Measurements from ENCODE around the gene DYRK1A. TPM values are rescaled to one million over a fixed set of nuclear protein-coding genes. Genes with fewer than 3 reads are reported as not detected.

DYRK1A gene
- total RNA-seq, 2 experiments from 2014 or later, result 47.6 to 51.1 TPM

DNA sequence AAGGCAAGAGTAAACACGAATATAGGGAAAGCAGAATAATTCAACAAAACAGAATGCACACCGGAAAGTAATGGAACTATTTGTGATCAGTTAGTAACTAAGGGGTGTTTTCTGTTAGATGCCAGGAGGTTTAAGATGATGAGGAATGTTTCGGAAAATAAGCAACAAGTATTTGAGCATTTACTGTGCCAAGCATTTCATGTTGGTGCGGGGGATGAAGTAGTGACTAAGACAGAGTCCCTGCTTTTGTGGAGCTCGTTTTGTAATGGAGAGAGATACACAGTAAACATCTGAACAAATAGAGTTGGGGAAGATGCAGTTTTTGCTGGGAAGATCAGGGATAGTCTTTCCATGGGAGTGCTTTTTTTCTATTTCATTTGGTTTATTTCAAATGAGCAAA, 78.7 kb downstream of the DYRK1A start:
- Mint-ChIP-seq H3K9me3 (no peaks in the 10 kb centered on the region), H3K36me3 (peaks cover 6% of the 10 kb centered on the region), H3K4me1 (ENCODE audit: low read depth) (peaks cover 74% of the 10 kb centered on the region), H3K4me3 (no peak overlapping the region), H3K27ac (no peak overlapping the region), H3K27me3 (no peaks in the 10 kb centered on the region)
- CTCF ChIA-PET, result no interaction called here
- POLR2A ChIA-PET, result no interaction called here
- no peak for DNase-seq
- intact Hi-C loops (cut with micrococcal nuclease), result no loop called here

DNA sequence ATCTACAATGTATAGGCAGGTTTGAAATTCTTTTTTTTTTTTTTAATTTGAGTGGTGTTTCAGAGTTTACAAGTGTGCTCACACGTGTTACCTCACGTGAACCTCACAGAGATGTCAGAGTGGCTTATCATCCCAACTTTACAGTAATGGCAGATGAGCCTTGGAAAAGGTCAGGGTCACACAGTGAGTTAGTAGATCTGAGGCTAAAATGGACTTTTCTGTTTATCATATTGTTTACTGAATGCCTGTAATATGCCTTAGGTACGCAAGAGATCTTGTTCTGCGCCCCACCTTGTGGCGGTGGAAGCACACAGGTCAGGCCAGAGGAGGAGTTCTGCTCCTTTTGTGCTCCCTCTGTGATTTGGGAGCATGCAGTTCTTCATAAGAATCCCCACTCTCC, 80.0 kb downstream of the DYRK1A start:
- intact Hi-C loops (cut with micrococcal nuclease), result no loop called here
- CTCF ChIA-PET, result no interaction called here

DNA sequence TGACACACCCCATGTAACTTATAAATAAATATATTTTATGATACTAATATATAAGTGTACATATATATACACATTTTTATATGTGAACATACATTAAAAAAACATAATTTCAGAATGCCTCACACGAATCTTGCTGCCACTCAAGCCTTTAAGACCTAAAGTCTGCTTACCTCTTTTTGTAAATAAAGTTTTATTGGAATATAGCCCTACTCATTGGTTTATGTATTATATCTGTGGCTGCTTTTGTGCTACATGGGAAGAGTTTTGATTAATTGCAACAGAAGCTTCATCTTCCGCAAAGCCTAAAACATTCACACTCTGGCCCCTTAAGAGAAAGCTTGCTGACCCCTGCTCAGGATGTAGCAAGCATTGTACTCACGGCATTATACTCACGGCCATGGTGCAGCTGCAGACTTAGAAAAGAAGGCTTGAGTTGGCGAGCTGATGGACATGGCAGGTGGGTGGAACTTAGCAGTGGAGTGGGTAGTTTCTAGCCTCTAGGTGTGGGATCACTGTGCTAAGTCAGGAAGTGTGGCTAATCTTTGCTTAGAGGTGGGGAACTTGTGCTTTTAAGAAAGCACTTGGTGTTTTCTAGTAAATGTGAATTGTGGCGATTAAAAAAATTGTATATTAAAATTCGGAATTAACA, 80.8 kb downstream of the DYRK1A start:
- intact Hi-C loops (cut with micrococcal nuclease), result no loop called here
- Mint-ChIP-seq H3K4me3 (no peak overlapping the region), H3K36me3 (peaks cover 7% of the 10 kb centered on the region), H3K9me3 (no peaks in the 10 kb centered on the region), H3K4me1 (ENCODE audit: low read depth) (peaks cover 74% of the 10 kb centered on the region), H3K27me3 (no peaks in the 10 kb centered on the region), H3K27ac (no peak overlapping the region)
- ChIA-PET POLR2A (no interaction called here), CTCF (no interaction called here)
- DNase-seq, result no peak

More for the DNA sequence above, 80.0 kb downstream of the DYRK1A start:
- Mint-ChIP-seq H3K4me1 (ENCODE audit: low read depth) (peaks cover 74% of the 10 kb centered on the region), H3K36me3 (peaks cover 6% of the 10 kb centered on the region), H3K4me3 (no peak overlapping the region), H3K27ac (no peak overlapping the region), H3K27me3 (no peaks in the 10 kb centered on the region), H3K9me3 (no peaks in the 10 kb centered on the region)
- DNase-seq, result no peak
- POLR2A ChIA-PET, result no interaction called here

DNA sequence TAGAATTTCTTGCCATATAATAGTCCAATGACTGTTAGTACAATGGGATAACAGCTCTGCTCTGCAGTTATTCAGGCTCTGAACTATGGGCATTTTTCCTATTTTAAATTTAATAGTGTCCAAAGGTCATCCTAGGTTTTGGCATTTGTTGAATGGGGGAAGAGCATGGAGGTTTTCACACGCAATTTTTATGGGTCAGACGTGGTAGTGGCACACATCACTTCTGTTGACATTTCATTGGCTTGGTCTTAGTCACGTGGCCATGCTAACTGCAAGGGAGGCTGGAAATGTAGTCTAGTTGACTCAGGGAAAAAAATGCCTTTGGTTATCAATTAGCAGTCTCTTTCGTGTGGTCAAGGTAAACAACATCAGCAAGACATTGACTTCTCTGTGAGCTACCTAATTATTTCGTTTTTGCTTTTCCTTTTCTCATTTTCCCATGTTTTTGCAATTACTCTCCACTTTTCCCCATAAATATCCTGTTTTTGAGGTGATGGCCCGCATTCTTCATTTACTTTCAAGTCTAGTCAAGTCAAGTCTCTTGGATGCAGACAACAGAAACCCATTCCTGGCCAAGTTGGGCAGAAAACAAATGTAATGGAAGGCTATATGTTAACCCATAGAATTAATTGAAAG, 82.8 kb downstream of the DYRK1A start:
- ChIA-PET CTCF (no interaction called here), POLR2A (no interaction called here)
- Mint-ChIP-seq H3K27ac (peak overlapping the region; percentile 16), H3K36me3 (peaks cover 1% of the 10 kb centered on the region), H3K9me3 (no peaks in the 10 kb centered on the region), H3K4me3 (no peak overlapping the region), H3K4me1 (ENCODE audit: low read depth) (peaks cover 61% of the 10 kb centered on the region), H3K27me3 (no peaks in the 10 kb centered on the region)
- no peak for DNase-seq
- intact Hi-C loops (cut with micrococcal nuclease), result no loop called here

DNA sequence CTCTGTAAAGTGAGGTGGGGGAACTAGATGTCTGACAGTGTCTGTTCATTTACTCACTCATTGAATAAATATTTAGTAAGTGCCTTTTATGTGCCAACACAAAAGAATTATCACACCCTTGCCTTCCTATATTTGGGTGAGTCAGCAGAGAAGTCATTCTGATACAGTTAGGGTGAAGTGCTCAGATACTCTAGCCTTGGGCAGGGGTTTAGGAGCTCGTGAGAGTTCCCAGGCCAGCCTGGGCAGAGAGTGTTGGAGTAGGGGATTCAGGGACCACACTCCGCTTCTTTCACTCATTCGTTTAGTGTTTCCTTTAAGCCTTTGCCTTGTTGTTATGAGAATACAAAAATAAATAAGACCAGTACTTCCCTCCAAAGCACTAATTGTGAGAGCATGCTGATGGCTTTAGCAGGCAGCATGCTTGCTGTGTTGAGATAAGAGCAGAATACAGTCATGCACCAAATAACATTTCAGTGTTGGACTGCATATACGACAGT, 83.9 kb downstream of the DYRK1A start:
- intact Hi-C loops (cut with micrococcal nuclease), result no loop called here
- Mint-ChIP-seq H3K4me1 (ENCODE audit: low read depth) (peaks cover 62% of the 10 kb centered on the region), H3K36me3 (peaks cover 1% of the 10 kb centered on the region), H3K4me3 (no peak overlapping the region), H3K27me3 (no peaks in the 10 kb centered on the region), H3K27ac (peak overlapping the region; percentile 73), H3K9me3 (no peaks in the 10 kb centered on the region)
- POLR2A ChIA-PET, result no interaction called here
- peak; percentile 33 for DNase-seq
- CTCF ChIA-PET, result interaction anchor here (1.1 kb wide), 1 partner anchor 12 kb away, joined by 3 read pairs; no protein-coding TSS in a partner anchor

DNA sequence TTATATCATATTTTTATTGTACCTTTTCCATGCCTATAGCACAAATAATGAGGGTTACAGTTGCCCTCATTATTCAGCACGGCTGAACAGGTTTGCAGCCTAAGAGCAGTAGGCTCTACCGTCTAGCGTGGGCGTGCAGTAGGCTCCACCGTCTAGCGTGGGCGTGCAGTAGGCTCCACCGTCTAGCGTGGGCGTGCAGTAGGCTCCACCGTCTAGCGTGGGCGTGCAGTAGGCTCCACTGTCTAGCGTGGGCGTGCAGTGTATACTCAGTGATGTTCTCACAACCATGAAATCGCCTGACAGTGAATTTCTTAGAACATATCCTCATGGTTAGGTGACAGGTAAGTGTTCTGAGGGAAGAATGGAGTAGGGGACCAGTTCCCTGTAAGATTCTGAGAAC, 84.9 kb downstream of the DYRK1A start:
- POLR2A ChIA-PET, result no interaction called here
- CTCF ChIA-PET, result interaction anchor here (1.1 to 1.2 kb wide), 2 partner anchors 11 to 12 kb away, joined by 3 to 5 read pairs; no protein-coding TSS in a partner anchor
- H3K4me3 Mint-ChIP-seq, result no peak overlapping the region
- H3K4me1 Mint-ChIP-seq (ENCODE audit: low read depth), result peaks cover 69% of the 10 kb centered on the region
- H3K36me3 Mint-ChIP-seq, result peaks cover 1% of the 10 kb centered on the region
- H3K27me3 Mint-ChIP-seq, result no peaks in the 10 kb centered on the region
- no peaks in the 10 kb centered on the region for H3K9me3 Mint-ChIP-seq
- no peak for DNase-seq
- no peak overlapping the region for H3K27ac Mint-ChIP-seq
- intact Hi-C loops (cut with micrococcal nuclease), result no loop called here

DNA sequence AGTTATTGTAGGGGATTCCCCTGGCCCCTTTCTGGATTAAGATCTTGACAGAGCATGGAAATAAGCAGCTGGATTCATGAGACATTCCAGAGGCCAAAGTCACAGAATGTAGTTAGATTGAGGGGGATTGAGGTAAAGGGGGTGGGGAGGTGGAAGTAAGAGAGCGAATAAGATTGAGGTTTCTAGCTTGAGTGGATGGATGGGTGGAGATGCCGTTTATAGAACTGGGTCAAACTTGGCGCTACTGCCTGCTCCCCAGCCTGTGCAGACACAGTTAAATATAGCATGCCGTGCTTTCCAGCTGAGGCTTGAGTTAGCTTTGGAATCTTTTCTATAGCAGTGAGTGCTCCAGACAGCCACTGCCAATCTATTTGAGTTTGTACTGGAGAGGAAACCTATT, 85.7 kb downstream of the DYRK1A start:
- CTCF ChIA-PET, result interaction anchor here (1.2 kb wide), 1 partner anchor 11 kb away, joined by 5 read pairs; no protein-coding TSS in a partner anchor
- H3K36me3 Mint-ChIP-seq, result peaks cover 1% of the 10 kb centered on the region
- POLR2A ChIA-PET, result no interaction called here
- H3K9me3 Mint-ChIP-seq, result no peaks in the 10 kb centered on the region
- peak overlapping the region; percentile 34 for H3K27ac Mint-ChIP-seq
- intact Hi-C loops (cut with micrococcal nuclease), result no loop called here
- H3K4me3 Mint-ChIP-seq, result no peak overlapping the region
- no peaks in the 10 kb centered on the region for H3K27me3 Mint-ChIP-seq
- peaks cover 67% of the 10 kb centered on the region for H3K4me1 Mint-ChIP-seq (ENCODE audit: low read depth)
- no peak for DNase-seq

DNA sequence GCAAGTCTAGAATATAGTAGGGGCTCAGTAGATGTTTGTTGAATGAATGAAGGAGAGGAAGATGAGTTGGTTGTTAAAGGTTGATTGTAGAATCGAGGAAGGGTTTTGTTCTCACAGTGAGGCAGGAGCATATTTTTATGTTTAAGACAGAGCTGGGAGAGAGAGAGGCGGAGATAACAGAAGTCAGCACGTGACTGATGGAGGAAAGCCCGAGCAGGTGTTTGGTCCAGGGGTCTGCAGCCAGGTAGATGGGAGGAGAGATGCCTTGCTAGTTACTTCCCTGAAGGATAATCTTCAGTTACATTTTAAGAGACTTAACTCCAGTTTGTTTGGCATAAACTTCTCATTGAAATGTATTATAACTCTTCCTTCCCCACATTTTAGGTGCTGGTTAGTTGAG, 86.8 kb downstream of the DYRK1A start:
- H3K36me3 Mint-ChIP-seq, result peaks cover 1% of the 10 kb centered on the region
- ChIA-PET POLR2A (no interaction called here), CTCF (interaction anchor here (0.6 to 0.9 kb wide), 3 partner anchors 10 to 89 kb away, joined by 3 to 4 read pairs (median 3); no protein-coding TSS in a partner anchor)
- no peaks in the 10 kb centered on the region for H3K9me3 Mint-ChIP-seq
- H3K4me3 Mint-ChIP-seq, result no peak overlapping the region
- H3K4me1 Mint-ChIP-seq (ENCODE audit: low read depth), result peaks cover 73% of the 10 kb centered on the region
- intact Hi-C loops (cut with micrococcal nuclease), result no loop called here
- H3K27me3 Mint-ChIP-seq, result no peaks in the 10 kb centered on the region
- H3K27ac Mint-ChIP-seq, result no peak overlapping the region
- DNase-seq, result no peak

DNA sequence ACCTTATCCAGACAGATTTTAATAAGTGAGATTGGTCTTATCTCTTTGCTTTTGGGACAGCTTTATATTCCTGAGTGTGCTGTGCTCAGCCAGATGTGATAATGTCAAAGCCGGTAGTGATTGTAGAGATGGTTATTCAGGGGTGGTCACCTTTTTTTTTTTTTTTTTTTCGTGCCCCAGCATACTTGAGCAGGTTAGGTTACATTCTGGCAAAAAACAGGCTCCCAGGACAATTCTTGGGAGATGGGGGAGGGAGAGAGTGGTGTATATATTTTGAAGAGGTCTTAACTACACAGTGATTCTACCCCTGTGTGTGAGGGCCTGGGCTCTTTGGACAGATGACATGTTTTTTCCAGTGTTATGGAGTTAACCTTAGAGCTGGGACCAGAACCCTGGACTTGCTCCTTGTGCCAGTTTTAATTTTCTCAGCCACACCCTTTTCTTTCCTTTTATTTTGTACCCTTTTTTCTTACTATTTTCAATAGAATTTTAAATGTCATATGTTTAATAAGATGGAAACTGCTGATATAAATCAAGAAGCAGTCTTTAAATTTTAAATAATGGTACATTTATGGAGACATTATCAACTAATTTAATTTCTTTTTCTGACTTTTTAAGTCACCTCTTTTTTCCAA, 88.4 kb downstream of the DYRK1A start:
- POLR2A ChIA-PET, result interaction anchor here (0.9 to 1.2 kb wide), 2 partner anchors 9 to 87 kb away, joined by 3 to 4 read pairs; no protein-coding TSS in a partner anchor
- intact Hi-C loops (cut with micrococcal nuclease), result loop anchor here (5.0 kb wide), 1 partner anchor 43 kb away; no protein-coding TSS in a partner anchor
- peaks cover 80% of the 10 kb centered on the region for H3K4me1 Mint-ChIP-seq (ENCODE audit: low read depth)

DNA sequence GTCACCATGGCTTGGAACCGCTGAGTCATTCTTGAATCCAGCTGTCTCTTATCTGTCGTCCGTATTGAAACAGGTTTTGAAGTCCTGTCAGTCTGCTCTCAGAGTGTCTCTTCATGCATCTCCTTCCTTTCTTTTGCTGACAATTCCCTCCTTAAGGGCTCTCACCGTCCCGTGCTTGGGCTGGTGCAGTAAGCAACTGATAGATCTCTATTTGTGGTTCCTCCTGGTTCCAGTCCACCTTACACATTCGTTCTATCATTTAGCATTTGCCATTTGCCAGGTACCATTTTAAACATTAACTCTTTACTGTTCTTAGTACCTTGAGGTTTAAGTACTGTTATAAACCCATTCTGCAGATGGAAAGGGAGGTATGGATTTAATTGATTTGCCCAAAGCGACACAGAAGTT, 88.9 kb downstream of the DYRK1A start:
- CTCF ChIA-PET, result interaction anchor here (1.4 kb wide), 2 partner anchors 9 to 108 kb away, joined by 3 to 4 read pairs; no protein-coding TSS in a partner anchor
- Mint-ChIP-seq H3K36me3 (peaks cover 1% of the 10 kb centered on the region), H3K27me3 (no peaks in the 10 kb centered on the region), H3K9me3 (no peaks in the 10 kb centered on the region), H3K4me1 (ENCODE audit: low read depth) (peaks cover 79% of the 10 kb centered on the region), H3K27ac (peak overlapping the region; percentile 39), H3K4me3 (no peak overlapping the region)
- POLR2A ChIA-PET, result interaction anchor here (0.5 to 1.2 kb wide), 3 partner anchors 8 to 87 kb away, joined by 3 to 4 read pairs (median 3); no protein-coding TSS in a partner anchor
- intact Hi-C loops (cut with micrococcal nuclease), result loop anchor here (5.0 kb wide), 1 partner anchor 43 kb away; no protein-coding TSS in a partner anchor
- peak; percentile 29 for DNase-seq

More for the DNA sequence above, 88.4 kb downstream of the DYRK1A start:
- Mint-ChIP-seq H3K4me3 (no peak overlapping the region), H3K27ac (peak overlapping the region; percentile 63), H3K9me3 (no peaks in the 10 kb centered on the region), H3K36me3 (peaks cover 1% of the 10 kb centered on the region), H3K27me3 (no peaks in the 10 kb centered on the region)
- no peak for DNase-seq
- CTCF ChIA-PET, result interaction anchor here (1.4 kb wide), 2 partner anchors 9 to 109 kb away, joined by 3 to 4 read pairs; no protein-coding TSS in a partner anchor

DNA sequence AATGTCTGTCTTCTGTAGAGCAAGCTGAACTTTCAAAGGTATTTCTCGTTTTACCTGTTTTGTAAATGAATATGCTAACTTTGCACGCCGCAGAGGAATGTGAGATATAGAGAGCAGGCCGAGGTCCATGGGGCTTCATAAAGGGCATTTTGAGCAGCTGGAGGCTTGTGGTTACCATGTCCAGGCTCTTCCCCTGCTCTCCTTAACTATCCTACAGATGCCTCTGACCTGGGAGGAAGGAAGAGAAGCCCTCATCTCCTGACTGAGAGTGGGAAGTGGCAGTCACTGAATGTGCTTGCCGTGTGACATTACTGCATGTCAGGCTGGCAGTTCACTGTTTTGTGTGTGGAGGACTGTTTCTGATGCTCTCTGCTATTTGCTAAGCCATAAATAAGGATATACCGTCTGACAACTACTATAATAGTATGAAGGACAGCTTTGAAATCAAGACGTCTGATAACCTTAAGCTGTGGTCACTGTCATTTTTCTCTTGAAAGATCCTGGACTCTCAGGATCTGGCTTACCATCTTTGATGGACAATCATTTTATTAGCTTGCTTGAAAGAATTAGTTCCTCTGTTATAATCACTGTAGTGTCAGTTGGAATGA, 92.2 kb downstream of the DYRK1A start:
- no peak for DNase-seq
- Mint-ChIP-seq H3K4me1 (ENCODE audit: low read depth) (peaks cover 85% of the 10 kb centered on the region), H3K27me3 (no peaks in the 10 kb centered on the region), H3K9me3 (no peaks in the 10 kb centered on the region), H3K36me3 (no peaks in the 10 kb centered on the region), H3K27ac (peak overlapping the region; percentile 4), H3K4me3 (no peak overlapping the region)
- CTCF ChIA-PET, result interaction anchor here (1.1 kb wide), 1 partner anchor 21 kb away, joined by 3 read pairs; no protein-coding TSS in a partner anchor
- POLR2A ChIA-PET, result no interaction called here
- intact Hi-C loops (cut with micrococcal nuclease), result loop anchor here (5.0 kb wide), 1 partner anchor 46 kb away; no protein-coding TSS in a partner anchor

DNA sequence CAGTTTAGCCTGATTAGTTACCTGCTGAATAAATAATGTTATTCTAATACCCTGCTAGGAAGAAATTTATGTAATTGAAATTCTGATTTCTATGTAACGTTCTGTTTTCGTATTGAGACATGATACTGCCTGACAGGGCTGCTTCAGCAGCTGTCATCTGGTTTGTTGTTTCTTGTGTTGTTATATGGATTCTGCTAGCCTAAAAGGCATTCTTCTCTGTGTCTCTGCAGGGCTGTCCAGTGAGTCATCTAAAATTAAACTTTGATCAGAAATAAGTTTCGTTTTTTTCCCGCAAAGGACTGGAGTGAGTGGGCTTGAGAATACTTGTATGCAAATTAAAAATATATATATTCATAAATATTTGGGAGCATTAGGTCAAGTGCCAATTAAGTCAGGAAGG, 93.0 kb downstream of the DYRK1A start:
- Mint-ChIP-seq H3K4me3 (no peak overlapping the region), H3K27me3 (no peaks in the 10 kb centered on the region), H3K4me1 (ENCODE audit: low read depth) (peaks cover 86% of the 10 kb centered on the region), H3K36me3 (no peaks in the 10 kb centered on the region), H3K9me3 (no peaks in the 10 kb centered on the region), H3K27ac (no peak overlapping the region)
- ChIA-PET POLR2A (no interaction called here), CTCF (no interaction called here)
- intact Hi-C loops (cut with micrococcal nuclease), result loop anchor here (5.0 kb wide), 1 partner anchor 47 kb away; no protein-coding TSS in a partner anchor
- no peak for DNase-seq
